NAMALWA (cell line): ENCODE results near the gene OR51B6.
"Not testable (repeated sequence)": the region's sequence is repeated elsewhere in the genome, so short reads cannot be mapped to it uniquely, and the experiment has no call there.

Experiments used
- DNase-seq: peaks from one replicate; pipeline ENCODE4 v3.0.0-alpha.2; 2015; ENCODE audit warnings: low spot score

Gene OR51B6, protein sequence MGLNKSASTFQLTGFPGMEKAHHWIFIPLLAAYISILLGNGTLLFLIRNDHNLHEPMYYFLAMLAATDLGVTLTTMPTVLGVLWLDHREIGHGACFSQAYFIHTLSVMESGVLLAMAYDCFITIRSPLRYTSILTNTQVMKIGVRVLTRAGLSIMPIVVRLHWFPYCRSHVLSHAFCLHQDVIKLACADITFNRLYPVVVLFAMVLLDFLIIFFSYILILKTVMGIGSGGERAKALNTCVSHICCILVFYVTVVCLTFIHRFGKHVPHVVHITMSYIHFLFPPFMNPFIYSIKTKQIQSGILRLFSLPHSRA

DNA sequence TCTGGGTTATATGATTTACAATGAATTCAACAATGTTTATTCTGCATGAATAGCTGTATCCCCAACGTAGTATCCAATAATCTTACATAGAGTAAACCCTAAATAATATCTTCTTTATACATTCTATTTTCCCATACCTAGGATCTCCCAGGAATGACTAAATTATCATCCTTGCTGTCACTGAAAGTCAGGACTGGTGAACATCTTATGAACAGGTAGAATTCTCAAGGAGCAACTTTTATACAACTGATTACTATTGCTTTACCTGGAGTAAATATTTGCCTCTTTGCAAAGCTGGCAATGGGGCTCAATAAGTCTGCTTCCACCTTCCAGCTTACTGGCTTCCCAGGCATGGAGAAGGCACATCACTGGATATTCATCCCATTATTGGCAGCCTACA is at the start of gene OR51B6:
Gene OR51B6, plus strand, starts transcription at position 301 of the 400 bp plus-strand sequence. Its CDS starts 0 bp downstream, at position 301.
- no peak for DNase-seq

DNA sequence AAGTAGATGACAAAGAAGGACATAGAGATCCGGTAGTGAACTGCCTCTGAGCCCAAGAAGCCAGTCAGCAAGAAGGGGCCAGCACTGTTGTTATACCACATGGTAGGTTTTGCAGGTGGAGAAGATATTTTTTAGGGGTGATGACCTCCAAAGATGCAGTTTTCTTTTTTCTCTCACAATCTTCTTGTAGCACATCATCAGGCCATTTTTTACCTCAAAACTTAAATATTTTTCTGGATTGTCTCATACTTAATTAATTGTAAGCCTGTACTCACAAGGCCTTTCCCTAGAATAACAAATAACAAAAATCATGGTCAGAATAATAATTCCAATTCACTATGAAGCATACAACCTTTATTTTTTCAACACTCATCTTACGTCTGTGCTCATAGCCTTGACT is 49.5 kb upstream of the OR51B6 start, which contains the start of gene OR51B4:
Gene OR51B4, minus strand, starts transcription at position 101 of the 400 bp plus-strand sequence. Its CDS starts 0 bp downstream, at position 101.
- DNase-seq, result no peak

DNA sequence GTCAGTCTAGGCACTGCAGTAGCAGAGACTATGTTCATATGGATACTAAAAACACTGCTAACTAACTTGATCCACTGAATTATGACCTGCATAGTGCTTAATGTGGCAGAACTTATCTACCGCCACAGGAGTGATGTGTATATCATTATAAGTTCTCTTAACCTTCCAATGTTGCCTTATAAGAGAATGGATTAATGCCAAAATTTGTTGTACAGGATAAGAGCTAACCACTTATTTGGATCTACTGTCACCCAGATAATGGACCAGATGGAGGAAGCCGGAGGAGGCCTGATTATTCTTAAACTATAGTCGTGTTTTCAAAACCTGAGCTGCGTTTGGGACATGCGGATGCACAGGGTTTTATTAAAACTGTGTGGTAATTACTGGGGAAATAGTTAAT is 47.7 kb upstream of the OR51B6 start:
- no peak for DNase-seq

DNA sequence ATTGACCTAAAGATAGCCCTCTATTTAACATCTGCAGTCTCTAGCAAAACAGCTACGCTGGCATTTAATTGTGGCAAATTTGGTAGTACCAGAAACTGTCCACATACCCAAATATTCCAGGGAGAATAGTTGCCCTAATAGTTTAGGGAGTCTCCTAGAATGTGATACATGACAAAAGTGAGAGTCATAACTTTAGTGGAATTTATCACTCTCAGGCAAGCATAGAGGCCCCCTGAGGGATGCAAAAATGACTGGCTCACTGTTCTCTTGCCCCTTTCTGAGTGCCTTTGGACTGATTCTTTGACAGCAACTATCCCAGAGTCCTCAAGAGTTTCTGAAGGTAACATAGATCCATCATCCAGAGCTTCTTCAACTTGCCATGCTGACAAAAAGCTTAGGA is 47.3 kb upstream of the OR51B6 start:
- DNase-seq, result no peak

DNA sequence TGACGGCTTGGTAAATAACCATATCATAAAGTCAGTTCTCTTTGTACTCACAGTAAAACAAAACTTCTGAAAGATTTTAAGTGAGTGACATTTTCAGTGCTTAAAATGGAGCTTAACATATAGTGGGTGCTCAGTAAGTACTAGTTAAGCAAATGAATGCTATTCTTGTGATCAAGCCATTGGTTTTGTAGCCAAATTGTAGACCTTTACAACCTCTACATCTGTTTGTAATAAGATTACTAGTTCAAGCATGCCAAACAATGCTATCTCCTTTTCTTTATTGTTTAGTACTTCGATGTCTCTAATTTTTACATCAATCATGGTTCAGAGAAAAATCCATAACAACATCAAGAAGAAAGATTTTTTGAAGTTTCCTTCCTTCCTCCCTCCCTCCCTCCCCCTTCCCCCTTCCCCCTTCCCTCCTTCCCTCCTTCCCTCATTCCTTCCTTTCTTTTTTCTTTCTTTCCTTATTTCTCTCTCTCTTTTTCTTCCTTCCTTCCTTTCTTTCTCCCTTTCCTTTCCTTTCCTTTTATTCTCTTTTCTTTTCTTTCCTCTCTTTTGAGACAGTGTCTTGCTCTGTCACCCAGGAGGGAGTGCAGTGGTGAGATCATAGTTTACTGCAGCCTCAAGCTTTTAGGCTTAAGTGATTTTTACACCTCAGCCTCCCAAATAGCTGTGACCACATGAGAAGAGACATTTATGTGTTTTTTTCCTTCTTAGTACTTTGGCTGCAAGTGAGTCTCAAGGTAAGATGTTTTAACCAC is 43.9 kb upstream of the OR51B6 start:
- no peak for DNase-seq

DNA sequence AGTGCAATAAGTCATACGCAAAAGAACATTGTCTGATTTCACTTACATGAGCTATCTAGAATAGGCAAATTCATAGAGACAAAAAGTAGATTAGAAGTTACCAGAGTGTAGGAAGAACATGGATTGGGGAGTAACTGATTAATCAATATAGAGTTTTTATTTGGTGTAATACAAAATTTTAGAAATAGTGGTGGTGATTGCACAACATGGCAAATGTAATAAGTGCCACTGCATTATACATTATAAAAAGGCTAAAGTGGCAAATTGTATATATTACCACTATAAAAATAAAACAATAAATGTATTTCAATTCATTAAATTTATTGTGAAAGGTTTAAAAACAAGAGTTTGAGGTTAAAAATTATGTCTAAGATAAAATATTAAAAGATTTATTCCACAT is 40.9 kb upstream of the OR51B6 start:
- no peak for DNase-seq

DNA sequence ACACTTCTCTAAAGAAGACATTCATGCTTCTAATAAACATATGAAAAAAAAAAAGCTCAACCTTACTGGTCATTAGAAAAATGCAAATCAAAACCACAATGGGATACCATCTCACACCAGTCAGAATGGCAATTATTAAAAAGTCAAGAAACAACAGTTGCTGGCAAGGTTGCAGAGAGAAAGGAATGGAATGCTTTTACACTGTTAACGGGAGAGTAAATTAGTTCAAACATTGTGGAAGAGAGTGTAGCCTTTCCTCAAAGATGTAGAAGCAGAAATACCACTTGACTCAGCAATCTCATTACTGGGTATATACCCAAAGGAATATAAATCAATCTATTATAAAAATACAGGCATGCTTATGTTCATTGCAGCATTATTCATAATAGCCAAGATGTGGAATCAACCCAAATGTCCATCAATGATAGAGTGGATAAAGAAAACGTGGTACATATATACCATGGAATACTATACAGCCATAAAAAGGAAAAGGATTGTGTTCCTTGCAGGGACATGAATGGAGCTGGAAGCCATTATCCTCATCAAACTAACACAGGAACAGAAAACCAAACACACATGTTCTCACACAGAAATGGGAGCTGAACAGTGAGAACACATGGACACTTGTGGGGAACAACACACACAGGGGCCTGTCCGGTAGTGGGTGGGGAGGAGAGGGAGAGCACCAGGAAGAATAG is 37.8 kb upstream of the OR51B6 start:
- not testable (repeated sequence) for DNase-seq

DNA sequence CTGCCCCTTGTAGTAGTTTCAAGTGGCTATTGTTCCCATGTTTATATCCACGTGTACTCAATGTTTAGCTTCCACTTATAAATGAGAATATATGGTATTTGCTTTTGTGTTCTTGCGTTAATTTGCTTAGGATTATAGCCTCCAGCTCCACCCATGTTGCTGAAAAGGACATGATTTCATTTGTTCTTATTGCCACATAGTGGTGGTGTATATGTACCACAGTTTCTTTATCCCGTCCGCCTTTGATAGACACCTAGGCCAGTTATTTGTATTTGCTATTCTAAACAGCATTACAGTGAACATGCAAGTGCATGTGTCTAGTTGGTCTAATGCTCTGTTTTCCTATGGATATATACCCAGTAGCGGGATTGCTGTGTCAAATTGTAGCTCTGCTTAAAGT is 34.0 kb upstream of the OR51B6 start:
- no peak for DNase-seq

DNA sequence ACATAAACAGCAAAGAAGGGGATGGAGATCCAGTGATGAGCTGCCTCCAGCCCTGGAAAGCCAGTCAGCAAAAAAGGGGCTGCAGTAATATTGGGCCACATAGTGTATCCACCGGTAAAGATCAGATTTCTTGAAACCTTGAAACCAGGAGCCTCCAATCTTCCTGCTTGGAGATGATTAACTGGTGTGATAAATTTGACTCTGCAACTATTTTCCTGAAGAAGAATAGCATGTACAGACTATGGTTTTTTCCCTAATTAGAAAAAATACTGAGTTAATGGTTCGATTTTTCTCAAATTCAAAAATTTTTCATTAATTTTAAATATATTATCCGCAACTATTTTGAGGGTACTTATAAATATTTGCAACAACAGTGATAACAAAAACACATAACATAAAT is 27.1 kb upstream of the OR51B6 start, which contains the start of gene OR51B2:
Gene OR51B2, minus strand, starts transcription at position 101 of the 400 bp plus-strand sequence. Its CDS starts 0 bp downstream, at position 101.
- no peak for DNase-seq

DNA sequence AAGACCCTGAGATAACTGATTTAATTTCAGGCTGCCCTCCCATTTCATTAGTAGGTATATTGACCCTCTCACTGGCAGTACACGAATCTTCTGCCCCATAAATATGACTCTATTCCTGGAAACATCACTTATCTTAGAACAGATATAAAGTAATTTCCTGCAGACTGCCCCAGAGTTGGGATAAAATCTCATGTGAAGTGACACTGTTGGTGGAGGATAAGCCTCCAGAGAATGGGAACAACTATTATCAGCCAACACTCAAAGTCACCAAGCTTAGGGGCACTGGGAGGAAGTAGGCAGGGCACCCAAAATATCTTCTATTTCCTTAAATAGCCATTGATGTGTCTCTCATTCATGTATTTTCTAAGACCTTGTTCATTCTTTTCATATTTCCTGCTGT is 16.1 kb upstream of the OR51B6 start:
- DNase-seq, result no peak

DNA sequence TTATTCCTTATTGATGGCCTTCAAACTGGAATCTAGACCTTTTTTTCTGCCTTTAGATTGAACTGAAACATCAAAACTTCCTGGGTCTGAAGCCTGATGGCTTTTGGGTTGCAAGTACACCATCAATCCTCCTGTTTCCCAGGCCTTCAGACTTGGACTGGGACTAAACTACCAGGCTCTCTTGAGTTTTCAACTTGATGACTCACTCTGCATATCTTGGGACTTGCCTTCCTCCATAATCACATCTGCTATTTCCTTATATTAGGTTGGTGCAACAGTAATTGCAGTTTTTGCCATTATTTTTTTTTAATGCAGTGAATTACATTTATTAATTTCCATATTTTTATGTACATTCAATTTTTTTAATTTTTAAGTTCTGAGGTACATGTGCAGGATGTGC is 15.0 kb upstream of the OR51B6 start:
- no peak for DNase-seq

DNA sequence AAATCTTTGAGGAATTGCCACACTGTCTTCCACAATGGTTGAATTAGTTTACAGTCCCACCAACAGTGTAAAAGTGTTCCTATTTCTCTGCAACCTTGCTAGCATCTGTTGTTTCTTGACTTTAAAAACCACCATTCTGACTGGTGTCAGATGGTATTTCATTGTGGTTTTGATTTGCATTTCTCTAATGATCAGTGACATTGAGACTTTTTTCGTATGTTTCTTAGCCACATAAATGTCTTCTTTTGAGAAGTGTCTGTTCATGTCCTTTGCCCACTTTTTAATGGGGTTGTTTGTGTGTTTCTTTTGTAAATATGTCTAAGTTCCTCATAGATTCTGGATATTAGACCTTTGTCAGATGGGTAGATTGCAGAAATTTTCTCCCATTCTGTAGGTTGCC is 14.1 kb upstream of the OR51B6 start:
- not testable (repeated sequence) for DNase-seq

DNA sequence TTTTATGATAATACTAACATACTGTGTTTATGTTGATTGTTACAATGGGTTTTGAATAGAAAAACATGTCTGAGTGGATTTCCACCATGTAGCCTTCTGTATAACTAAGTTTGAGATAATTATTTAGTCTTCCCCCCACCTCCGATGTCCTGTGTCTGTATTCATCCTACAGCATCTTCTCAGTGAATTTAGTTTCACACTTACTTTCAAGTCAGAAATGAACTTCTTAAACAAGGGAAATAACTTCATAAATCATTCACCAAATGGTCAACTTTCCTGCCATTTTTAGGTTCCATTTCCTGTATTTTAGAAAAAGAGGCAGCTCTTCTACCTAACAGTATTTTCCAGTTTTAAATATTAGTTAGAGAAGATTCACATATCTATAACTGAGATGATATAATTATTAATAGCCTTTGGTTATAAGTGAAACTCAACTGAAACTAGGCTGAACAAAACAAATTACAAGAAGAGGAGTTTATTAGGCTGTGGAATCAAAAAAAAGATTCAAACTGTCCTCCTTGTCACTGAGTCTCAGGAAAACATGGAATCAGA is 11.5 kb upstream of the OR51B6 start:
- no peak for DNase-seq

DNA sequence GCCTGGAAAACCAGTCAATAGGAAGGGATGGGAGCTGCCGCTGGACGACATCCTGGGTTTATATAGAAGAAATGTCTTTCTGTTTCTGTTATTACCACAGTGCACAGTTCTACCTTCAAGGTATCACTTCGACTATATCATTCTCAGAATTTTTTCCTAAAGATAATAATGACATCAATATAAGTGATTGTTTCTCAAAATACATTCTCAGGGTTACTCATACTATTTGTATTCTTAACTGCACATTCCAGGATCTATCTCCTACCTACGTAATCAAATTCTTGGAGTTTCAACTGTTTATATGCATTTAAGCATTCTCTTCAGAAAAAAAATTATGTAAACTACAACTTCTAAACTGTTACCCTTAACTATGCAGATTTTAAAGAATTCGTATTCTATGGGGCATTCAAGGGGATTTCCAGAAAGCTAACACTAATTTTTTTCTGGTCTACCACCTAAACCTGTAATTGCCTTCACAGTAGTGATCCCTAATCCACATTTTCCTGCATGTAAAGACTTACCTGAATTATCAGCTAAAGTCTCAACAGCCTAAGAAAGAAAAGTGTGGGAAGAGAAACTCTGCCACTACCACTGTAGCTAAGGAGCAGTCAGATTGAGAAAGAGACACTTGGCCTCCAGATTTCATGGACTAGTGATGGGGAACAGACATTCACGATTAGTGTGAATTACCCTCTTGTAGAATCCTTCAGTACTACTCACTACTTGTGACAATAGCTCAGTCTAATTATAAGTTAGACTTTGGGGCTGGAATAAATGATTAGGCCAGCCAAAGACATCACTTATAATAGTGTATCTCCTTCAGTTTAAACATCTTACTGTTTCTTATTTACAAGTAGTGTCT is 7.6 kb upstream of the OR51B6 start, which contains the start of gene OR51B5:
Gene OR51B5, minus strand, starts transcription at position 51 of the 862 bp plus-strand sequence. Its CDS starts 0 bp downstream, at position 51.
- no peak for DNase-seq

DNA sequence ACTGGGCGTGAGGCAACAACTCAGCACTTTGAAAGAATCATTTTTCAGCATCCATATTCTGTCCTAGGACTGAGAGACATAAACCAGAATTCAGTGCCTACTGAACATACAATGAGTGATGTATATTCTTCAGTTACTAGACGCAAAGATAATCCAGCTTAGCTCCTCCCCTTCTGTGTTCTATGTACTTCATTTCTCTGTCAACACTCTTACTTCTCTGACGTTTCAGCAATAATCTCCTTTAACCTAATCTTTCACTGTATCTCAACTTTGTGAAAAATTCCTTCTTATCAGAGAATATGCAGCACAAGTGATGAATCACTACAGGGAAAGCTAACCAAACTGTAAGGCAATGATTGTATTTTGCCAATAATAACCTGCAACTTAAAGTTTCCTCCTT is 5.5 kb upstream of the OR51B6 start:
- no peak for DNase-seq

DNA sequence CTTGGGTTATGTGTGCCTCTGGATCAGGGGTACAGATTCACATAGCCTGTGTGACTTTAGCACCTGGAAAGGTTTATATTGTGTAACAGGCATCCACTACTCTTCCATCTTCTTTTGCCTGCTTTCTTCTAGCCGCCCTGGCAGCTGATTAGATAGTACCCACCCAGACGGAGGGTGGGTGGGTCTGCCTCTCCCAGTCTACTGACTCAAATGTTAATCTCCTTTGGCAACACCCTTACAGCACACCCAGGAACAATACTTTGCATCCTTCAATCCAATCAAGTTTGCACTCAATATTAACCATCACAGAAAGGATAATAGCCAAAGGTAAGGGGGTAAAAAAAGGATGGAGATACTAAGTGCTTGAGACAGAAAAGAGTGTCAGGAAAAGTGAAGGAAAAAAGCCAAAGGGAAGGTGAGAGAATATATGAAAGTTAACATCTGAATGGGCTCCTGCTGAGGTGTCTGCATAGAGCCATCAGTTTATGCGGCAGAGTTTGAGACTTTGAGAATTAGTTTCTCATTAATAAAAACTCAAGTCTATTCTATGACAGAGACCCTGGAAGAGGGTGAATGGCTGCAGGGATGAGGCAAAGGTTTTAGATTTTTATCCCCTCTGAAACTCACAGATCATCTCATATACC is 2.6 kb upstream of the OR51B6 start:
- DNase-seq, result no peak

DNA sequence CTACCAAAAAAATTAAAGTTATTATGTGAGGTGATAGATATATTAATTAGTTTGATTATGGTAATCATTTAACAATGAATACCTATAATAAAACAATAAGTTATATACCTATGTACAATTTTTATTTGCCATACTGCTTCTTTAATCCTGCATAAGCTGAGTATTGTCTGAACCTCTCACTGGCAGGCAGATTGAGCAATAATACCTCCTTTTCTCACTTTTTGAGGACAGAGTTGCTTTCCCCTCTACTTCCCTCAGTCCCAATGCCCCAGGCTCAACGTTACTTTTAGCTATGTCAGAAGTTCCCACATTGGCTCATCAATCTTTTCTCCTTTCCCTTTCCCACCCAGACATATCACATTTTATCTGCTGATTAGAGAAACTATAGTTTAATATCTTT is 1.8 kb upstream of the OR51B6 start:
- no peak for DNase-seq

DNA sequence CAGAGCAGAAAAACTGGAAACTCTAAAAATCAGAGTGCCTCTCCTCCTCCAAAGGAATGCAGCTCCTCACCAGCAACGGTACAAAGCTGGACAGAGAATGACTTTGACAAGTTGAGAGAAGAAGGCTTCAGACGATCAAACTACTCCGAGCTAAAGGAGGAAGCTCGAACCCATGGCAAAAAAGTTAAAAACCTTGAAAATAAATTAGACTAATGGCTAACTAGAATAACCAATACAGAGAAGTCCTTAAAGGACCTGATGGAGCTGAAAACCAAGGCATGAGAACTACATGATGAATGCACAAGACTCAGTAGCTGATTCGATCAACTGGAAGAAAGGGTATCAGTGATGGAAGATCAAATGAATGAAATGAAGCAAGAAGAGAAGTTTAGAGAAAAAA is 4.7 kb downstream of the OR51B6 start:
- DNase-seq, result not testable (repeated sequence)

DNA sequence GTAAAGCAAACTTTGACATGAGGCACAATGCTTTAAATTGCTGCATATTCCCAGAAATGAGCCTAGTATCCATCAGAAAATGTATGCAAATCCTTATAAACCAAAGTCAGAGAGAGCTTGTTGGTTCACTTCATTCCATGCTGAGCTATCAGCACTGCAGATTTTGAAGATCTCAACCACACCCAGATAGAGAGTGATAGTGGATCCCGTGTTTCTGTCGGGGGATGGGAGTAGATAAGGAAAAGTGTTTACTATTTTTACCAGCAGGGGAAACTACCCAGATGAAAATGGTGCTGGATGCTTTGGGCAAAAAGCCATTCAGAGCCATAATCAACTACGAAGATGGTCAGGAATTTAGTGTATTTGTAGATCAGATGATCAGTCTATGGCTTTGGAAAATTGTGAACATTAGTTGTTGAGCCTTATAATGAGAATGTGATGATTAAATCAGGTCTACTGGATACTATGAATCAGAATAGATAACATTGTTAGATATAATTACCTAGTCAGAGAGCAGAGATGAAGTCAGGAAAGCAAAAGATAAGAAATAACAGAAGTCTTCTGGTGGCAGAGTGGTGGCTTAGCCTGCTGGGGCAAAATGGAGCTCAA is 10.8 kb downstream of the OR51B6 start:
- no peak for DNase-seq

DNA sequence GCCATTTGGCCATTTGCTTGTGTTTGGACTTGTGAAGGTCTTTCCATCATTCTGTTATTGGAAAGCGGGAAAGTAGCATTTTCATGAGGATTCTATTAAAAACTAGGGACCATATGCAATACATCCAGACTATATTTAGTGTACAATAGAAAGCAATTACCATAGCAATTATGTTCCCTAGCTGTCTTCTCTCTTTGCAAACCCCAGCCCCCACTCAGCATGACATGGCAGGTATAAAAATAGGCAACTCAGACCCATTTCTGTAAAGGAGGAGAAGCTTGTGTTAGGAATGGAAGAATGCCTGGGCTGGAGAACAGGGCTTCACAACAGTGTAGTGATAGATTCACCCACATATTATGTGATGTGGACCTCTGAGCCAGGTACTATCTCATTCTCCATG is 12.4 kb downstream of the OR51B6 start:
- DNase-seq, result no peak
